Inferior parietal cortex (tissue), 1 donor: Measurements from ENCODE around the gene GFRA1.

ENCODE experiments used
- DNase-seq: peaks from one replicate; pipeline ENCODE4 v3.0.0-alpha.2; 2016; ENCODE audit errors: extremely low spot score

Gene GFRA1

DNA sequence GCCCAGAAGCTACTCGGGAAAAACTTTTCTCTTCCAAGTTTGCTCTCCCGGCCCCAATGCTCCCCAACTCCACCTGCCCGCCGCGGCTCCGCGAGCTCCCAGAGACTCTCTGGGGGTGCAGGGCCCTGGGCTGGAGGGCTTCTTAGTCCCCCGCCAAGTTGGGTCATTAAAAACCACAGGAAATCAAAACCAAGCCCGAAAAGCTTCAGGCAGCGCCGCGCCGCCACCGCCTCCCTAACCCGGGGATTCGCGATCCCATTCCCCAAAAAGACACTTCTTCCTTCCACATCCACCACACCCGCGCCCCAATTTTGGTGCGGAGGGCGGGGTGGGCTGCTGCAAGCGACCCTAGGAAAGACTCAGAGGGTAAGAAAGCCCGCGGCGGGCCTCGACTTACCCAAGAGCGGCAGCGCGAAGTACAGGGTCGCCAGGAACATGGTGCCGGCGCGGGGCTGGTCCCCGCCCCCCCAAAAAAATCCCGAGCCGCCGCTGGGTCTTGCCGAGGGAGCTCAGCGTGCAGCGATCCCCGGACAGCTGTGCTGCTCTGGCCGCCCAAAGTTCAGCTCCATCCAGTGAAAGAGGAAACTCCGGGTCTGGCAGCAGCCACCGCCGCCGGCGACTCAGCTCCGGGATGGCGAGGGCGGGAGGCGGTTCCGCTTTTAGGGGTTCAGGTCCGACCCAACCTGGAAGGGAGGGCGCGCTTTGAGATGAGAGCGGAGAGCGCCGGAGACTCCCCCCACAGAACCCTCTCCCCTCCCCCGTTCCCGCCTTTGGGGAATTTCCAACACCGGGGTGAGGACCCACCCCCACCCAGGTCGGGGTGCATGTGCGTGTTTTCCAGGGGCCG lies 1.2 kb downstream of the GFRA1 start:
- no peak for DNase-seq

DNA sequence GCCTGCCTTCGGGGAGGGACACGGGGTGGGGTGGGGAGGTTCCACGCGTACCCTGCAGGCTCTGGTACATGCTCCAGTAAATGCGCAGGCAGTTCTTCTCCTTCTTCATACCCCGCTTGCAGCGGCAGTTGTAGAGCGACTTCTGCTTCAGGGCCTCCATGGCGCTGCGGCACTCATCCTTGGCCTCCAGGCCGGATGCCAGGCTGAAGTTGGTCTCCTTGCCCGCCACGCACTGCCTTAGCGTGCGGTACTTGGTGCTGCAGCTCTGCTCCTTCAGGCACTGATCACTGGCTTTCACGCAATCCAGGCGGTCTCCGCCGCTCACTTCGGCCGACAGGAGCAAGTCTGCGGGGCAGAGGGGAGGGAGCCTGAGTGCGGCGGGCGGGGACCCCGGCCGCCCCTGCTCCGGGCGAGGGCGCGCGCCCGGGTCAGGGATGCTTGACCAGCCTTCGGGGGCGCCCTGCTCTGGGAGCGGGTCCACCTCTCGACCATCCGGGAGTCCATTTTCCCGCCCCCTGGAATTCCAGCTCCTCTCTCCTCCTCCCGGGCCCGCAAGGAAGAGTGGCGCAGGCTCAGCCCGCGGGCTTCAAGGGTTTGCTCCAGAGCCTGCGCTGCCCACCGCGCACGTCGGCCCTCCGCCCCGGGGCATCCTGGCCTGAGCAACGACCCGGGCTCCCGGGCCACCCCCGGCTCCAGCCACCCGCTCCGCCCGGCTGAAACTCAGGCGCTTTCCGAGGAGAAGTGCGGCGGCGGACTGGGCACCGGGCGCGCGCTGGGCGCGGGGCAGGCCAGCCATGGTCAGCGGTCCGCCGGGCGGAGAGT lies 2.0 kb downstream of the GFRA1 start:
- DNase-seq: no peak

DNA sequence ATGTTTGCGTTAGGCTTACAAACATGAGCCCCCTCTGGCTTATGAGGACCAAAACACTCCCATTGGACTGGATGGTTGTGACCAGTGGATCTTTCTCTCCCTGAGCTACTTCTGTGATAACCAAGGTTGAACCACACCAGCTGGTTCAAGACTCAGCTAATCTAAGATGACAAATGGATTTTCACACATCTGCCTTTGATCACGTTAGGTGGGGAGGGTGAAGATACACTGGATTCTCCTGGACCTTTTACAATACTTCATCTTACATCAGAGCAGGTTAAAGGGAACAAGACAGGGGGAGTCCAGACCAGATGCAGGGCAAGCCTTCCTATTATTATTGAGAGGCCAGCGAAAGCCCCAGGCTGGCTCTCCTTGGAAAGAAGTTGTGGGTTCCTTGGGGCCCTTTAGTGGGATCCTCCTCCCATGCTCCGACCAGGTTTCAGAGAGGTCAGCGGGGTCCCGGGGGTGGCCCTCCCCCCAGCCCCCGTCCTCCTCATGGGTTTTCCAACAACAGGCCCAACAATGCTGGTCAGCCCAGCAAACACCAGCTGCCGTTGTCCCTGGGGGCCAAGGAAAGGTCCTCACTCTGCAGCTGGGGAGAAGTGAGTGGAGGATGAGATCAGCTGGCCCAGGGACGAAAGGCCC lies 2.8 kb downstream of the GFRA1 start:
- peak; percentile 20 for DNase-seq

DNA sequence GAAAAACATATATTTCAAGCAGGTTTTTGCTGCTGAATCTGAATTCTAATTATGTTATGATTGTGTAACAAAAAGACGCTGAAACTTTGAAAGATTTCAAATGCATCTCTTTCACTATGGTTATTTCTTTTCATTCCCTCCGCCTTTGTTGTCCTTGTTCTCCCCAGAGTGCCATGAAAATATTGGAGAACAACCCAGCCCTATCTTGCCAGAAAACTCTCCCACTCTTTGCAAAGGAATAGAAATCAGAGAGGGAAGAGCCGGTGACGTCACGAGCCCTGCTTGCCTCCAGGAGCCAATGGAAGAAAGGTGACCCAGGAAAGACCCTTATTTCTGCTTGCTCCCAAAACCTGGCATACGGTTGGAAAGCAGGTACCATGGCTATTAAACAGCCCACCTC lies 3.4 kb downstream of the GFRA1 start:
- DNase-seq: peak; percentile 20

DNA sequence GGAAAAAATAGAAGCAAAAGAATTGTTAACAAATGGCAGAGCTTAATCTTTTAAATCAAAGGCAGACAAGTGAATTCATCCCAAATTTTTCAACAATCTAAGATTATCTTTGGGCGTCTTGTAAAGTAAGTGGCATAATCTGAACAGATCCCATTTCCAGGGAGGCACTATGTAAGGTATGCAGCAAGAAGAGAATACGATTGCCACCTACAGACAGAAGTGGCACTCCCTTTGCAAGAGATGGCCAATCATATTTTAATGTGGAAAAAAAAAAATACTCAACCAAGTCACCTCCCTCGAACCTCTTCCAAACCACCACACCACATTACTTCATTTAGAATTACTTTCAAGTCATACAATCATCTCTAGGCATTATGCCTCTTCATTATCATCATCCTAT lies 4.0 kb downstream of the GFRA1 start:
- no peak for DNase-seq

DNA sequence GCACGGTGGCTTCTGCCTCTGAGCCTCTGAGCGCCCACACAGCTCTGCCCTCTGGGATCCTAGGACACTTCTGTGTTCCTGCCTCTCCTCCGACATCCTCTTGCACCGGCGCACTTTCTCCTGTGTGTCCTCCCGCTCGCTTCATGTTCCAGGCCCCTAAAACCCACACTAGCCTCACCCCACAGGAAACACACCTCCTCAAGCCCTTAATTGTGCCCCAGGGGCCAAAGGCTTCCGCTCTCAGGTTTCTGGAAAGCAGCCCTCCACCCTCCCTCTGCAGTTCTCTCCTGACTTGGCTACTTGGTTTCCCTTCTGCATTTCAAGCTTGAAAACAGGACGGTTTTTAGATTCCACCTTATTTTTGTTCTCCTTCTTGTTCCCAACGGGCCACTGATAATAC lies 7.3 kb downstream of the GFRA1 start:
- no peak for DNase-seq

DNA sequence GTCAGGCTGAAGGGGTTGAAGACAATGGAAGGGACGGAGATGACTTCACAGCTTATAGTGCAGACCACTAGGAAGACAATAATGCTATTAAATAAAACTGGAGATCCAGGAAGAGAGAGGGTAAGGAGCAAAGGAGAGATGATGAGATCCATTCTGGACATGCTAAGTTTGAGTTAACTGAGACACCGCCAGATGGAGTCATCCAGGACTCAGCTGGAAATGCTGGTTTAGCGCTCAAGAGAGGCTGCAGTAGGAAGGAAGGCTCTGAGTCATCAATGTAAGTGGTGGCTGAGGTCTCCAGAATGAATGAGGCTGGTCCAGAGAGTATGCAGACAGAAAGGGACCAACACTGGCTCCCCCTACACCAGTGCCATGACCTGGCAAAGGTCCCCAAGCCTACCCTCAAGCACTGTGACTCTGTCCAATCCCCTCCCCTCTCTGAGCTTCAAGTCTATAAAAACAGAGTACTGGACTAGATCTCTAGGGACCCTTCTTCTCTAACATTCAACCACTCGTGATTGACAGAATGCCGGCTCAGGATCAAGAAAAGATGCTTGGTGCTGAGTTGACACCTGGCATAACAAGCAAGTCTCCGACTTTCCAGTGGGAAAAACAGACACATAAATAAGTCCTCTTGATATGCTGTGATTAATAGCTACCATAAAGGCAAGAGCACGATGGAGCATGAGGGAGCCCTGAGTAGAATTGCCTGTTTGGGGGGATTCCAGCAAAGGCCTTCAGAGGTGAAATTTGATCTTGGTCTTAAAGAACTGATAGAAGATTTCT lies 8.9 kb downstream of the GFRA1 start:
- DNase-seq: no peak

DNA sequence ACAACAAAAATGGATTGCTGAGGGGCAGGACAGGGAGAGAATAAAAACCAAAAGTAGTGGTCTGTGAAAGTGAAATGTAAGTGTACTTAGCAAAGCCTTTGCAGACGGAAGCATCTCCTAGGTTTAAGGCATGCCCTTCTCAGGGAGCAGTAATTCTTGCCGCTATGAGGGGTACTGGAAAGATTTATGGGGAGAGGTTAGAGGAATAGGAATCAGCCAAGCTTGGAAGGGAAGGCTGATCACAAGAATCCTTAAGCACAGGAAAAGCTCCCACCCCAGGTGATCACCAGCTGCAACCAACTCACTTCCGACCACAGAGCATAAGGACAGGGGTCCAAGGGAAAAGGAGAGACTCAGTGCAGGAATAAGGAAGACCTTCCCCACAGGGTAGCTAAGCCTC lies 10.3 kb downstream of the GFRA1 start:
- DNase-seq: no peak

DNA sequence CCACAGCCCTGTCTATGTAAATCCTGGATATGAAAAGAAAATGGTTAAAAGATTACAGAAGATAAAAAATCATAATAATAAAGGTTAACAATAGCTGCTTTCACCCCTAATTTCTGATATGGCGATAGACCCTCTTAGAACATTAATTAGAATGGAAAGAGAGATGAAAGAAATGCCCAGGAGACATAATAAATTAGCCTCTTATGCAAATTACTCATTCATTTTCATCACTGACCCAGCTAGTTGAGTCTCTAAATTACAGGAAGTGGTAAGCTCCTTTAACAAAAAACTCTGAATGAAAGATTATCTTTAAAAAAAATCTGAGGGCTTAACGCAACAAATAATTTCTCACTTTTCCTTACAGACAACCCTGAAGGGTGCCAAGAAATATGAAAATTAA lies 12.4 kb downstream of the GFRA1 start:
- DNase-seq: no peak

DNA sequence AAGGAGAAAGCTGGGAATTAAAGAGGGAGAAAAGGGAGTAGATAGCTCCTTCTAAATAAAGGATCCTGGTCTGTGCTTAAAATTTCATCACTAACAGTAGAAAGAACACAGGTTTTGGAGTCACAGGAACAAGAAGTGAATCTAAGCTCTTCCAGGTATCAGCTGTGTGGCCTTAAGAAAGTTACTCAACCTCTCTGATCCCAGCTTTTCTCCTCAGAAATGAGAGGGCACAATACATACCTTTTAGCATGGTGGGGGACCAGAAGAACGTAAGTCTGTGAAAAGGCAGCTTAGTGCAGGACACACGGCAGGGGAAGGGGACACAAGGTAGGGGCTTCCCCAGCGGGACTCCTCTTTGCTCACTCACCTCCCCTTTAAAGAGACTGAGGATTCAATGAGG lies 13.4 kb downstream of the GFRA1 start:
- DNase-seq: no peak

DNA sequence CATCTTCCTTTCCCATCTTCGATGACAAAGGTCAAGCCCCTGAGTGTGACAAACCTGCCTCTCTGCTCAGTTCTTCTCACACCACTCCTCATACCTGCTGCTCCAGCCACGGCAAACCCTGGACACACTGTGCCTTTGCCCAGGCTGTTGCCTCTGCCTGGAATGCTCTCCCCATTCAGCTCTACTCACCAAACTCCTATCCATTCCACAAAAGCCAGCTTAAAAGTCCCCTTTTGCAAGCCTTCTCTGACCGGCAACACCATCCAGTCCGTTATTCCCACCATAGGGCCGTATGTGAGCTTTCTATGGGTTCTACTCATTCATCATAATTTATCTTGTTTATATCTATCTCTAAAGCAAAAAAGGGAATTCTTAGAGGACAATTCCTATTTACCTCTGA lies 15.2 kb downstream of the GFRA1 start:
- no peak for DNase-seq

DNA sequence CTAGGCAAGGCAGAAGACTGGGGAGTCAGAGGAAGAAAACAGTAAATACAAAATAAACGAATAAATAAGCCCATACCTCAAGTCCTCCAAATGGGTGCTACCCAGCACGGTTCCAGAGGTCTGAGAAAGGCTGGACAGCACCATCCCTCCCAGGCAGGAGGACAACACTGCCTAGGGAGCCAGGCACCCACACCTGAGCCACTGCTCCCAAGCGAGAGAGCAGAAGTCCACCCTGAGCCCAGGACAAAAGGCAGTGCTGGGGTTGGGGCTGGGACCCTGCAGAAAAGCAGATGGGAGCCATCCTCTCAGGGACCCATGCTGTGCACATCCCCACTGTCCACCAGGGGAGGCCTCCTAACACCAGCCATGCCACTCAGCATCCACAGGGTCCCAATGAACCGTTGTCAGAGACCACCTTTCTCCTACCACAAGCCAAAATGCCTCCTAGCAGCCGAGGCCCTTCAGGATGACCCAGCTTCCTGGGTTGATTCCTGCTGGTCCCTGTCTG lies 16.2 kb downstream of the GFRA1 start:
- no peak for DNase-seq

DNA sequence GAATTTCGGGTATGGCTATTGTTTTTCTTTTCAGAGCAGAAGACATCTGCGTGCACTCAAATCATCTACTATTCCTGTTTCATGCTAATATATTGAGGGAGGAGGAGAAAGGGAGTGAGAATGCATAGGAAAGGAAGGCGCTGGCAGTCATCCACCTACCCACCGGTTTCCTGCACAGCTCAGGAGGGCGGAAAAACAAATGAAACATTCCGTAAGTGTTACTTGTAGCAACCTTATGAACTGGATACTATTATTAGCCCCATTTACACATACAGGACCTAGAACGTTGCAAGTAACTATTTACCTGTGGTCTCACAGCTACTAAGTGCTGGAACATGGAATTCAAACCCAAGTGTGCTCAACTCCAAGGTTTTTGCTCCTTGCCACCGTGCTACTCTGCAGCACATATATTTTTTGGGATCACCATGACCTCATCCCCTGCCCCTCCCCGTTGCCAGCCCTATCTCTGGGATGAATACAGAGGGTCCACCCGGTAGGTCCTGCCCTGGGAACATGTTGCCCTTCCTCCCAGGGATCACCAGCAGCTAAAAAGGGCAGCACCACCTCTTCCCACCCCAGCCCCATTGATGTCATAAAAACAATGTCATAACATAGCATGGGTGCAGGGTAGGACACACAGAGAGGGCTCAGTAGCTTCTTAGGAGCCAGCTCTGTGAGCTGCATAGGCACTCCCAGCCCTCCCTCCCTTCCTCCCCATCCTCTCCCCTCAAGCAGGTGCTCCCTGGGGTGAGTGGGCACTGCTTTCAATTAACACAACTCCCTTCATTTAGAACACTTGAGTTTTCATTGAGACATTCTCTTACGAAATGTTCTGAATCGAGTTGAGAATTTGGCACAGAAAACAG lies 16.9 kb downstream of the GFRA1 start:
- DNase-seq: no peak

DNA sequence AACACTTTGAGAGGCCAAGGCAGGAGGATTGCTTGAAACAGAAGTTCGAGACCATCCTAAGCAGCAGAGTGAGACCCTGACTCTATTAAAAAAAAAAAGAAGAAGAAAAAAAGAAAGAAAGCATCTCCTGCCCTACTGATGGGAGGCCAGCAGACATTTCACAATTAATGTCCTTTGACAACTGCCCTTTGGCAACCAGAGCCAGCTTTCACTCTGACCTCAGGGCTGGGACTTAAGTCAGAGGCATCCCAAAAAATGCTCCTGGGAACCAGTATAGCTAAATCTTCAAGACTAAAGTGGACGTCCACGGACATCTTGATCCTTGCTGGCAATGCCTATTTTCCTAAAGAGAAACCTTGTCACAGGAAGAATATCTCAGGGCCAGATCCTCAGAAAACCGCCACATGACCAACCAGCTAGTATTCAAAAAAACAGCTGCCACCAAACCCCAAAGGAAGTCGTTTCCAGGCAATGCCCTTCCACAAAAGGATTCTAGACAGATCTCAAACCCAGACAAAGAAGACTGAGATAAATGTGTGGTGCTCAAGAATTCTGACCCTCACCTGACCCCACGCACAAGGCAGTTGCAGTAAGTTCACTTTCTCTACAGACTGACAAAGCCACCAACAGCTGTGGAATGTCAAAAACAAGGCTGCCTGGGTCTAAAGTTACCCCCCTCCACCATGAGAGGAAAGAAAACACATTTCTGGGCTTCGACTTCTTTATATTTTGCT lies 18.4 kb downstream of the GFRA1 start:
- DNase-seq: no peak

DNA sequence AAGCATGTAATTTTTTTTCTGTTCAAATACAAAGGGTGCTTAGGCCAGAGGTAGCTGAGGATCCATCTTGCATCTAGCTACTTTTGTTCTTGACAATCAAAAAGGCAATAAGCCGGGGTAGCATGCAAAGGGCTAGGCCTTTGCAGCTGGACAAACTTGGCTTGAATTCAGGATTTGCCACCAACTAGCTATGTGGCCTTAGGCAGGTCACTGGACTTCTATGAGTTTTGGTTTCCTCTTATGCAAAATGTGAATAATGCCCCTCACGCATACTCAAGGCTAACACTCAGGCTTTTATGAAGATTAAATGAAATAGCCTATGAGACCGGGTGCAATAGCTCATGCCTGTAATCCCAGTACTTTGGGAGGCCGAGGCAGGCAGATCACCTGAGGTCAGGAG lies 19.3 kb downstream of the GFRA1 start:
- DNase-seq: no peak

DNA sequence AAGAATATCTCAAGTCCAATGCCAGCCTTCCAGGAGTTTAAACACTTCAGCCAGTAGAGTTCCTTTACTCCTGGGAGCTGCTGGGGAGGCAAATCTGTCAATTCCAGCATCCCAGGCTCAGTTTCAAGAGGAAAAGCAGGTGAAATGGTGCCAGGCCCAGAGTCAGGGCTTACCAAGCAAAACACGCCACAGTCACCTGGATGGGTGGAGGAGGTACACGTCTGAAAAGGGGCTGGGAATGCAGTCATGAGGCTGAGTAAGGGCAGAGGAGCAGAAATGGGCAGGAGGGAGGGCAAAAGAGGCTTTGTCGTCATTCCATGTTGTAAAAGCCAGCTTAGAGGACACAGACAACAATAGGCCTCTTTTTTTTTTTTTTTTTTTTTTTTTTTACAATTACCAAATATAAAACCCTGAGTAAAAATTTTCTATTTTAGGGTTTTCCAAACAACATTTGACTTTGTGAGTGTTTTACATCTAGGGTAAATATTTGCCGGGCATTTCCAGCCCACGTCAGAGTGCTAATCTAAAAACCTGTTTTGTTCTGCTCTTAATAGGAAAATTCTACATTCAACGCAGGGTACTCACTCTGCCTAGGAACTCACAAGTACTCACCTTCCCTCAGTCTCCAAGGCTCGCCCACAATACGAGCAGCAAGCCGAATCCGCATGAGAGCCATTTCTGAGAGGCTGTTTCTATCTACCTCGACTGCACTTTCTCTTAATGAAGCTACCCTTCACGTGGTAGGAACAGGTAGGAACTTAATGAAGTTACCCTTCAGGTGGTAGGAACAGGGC lies 21.2 kb downstream of the GFRA1 start:
- no peak for DNase-seq

DNA sequence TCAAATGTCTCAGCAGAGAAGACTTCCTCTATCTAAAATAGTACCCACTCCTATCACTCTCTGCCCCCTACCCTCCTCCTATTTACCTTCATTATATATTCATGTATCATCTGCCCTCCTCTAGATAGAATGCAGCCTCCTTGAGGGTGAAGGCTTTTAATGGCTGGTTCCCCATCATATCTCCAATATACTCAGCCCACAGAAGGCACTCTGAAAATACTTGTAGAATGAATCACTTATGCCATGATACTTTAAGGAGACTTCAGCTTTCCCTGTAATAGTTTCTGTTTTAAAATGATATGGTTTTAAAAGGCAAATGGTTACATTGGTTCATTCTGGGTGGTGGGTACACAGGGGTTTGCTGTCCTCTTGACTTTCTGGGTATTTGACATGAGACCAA lies 25.3 kb downstream of the GFRA1 start:
- no peak for DNase-seq

DNA sequence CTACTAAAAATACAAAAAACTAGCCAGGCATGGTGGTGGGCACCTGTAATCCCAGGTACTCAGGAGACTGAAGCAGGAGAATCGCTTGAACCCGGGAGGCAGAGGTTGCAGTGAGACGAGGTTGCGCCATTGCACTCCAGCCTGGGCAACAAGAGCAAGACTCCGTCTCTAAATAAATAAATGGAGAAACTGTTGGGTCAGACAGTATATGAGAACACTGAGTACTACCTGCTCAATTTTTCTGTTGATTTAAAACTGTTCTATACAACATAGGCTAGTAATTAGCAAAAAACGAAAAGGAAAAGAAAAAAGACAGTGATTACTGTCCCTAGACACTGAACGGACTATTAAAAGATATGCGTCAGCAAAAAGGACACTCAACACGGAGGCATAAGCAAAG lies 26.7 kb downstream of the GFRA1 start:
- no peak for DNase-seq

DNA sequence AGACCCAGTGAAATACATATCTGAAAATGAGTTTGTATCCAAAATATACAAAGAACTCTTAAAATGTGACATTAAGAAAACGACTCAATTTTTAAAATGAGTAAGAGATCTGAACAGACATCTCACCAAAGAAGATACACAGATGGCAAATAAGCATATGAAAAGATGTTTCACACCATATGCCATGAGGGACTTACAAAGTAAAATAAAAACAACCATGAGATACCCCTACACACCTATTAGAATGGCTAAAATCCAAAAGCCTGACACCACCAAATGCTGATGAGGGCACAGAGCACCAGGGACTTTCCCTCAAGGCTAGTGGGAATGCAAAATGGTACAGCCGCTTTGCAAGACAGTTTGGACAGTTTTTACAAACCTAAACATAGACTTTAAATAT lies 27.9 kb downstream of the GFRA1 start:
- no peak for DNase-seq
